ENCODE data around the gene KRTAP19-3.
"Not testable (repeated sequence)": the region's sequence is repeated elsewhere in the genome, so short reads cannot be mapped to it uniquely, and the experiment has no call there.

The KRTAP19-3 gene

GRCh38 chr21:30491963-30492428 is at the start of gene KRTAP19-3:
Gene KRTAP19-3 (minus strand): TSS chr21:30492013. CDS start chr21:30491957, 56 bp downstream.
- no peak for DNase-seq (ENCODE audit: low spot score)

- DNase-seq (ENCODE audit: low spot score) = no peak
Observed at GRCh38 chr21:30518876-30519275, 27.1 kb upstream of the KRTAP19-3 start.

GRCh38 chr21:30515681-30516080 is 23.9 kb upstream of the KRTAP19-3 start:
- DNase-seq (ENCODE audit: low spot score) = no peak

- DNase-seq (ENCODE audit: low spot score) = not testable (repeated sequence)
Observed at GRCh38 chr21:30505621-30506205, 13.9 kb upstream of the KRTAP19-3 start.

- DNase-seq (ENCODE audit: low spot score) = no peak
Observed at GRCh38 chr21:30502041-30502440, 10.2 kb upstream of the KRTAP19-3 start, which contains the start of gene KRTAP19-5. Gene KRTAP19-5 (minus strand): TSS chr21:30502141. CDS start chr21:30502090, 51 bp downstream.

- no peak for DNase-seq (ENCODE audit: low spot score)
Observed at GRCh38 chr21:30497065-30497464, 5.3 kb upstream of the KRTAP19-3 start, which contains the start of gene KRTAP19-4. Gene KRTAP19-4 (minus strand): TSS chr21:30497165. CDS start chr21:30497110, 55 bp downstream.

GRCh38 chr21:30487336-30487735 is 4.5 kb downstream of the KRTAP19-3 start, which contains the start of gene KRTAP19-2:
Gene KRTAP19-2 (minus strand): TSS chr21:30487436. CDS start chr21:30487348, 88 bp downstream.
- DNase-seq (ENCODE audit: low spot score) = no peak

- no peak for DNase-seq (ENCODE audit: low spot score)
Observed at GRCh38 chr21:30486180-30486579, 5.6 kb downstream of the KRTAP19-3 start.

- no peak for DNase-seq (ENCODE audit: low spot score)
Observed at GRCh38 chr21:30482130-30482529, 9.7 kb downstream of the KRTAP19-3 start.

- DNase-seq (ENCODE audit: low spot score) = no peak
Observed at GRCh38 chr21:30480145-30480544, 11.7 kb downstream of the KRTAP19-3 start, which contains the start of gene KRTAP19-1. Gene KRTAP19-1 (minus strand): TSS chr21:30480367. CDS start chr21:30480317, 50 bp downstream.

GRCh38 chr21:30479259-30479658 is 12.6 kb downstream of the KRTAP19-3 start:
- no peak for DNase-seq (ENCODE audit: low spot score)

- no peak for DNase-seq (ENCODE audit: low spot score)
Observed at GRCh38 chr21:30478004-30478403, 13.8 kb downstream of the KRTAP19-3 start.

GRCh38 chr21:30468900-30469714 is 22.7 kb downstream of the KRTAP19-3 start:
- no peak for DNase-seq (ENCODE audit: low spot score)

- no peak for DNase-seq (ENCODE audit: low spot score)
Observed at GRCh38 chr21:30463713-30464112, 28.1 kb downstream of the KRTAP19-3 start.

GRCh38 chr21:30448514-30448913 is 43.3 kb downstream of the KRTAP19-3 start:
- no peak for DNase-seq (ENCODE audit: low spot score)

GRCh38 chr21:30447056-30447455 is 44.8 kb downstream of the KRTAP19-3 start:
- DNase-seq (ENCODE audit: low spot score) = no peak

- DNase-seq (ENCODE audit: low spot score) = no peak
Observed at GRCh38 chr21:30444204-30444603, 47.6 kb downstream of the KRTAP19-3 start.

- no peak for DNase-seq (ENCODE audit: low spot score)
Observed at GRCh38 chr21:30443226-30443625, 48.6 kb downstream of the KRTAP19-3 start.
